LNCaP clone FGC (cell line): Measurements from ENCODE around the gene NTNG1.
A peak's percentile ranks its signal among the peaks of the same experiment; 100 is the strongest.

Experiments used
- DNase-seq: peaks from one replicate; pipeline ENCODE4 v3.0.0-alpha.2; 2011; ENCODE audit warnings: low read depth
- H3K4me3 ChIP-seq: 2 replicates; pipeline ENCODE4 v1.5.1; 2011; ENCODE audit warnings: mild to moderate bottlenecking, low read depth, low read length, control low read depth
- CTCF ChIP-seq: IDR thresholded peaks from 2 replicates; pipeline ENCODE4 v1.5.1; 2012; ENCODE audit warnings: mild to moderate bottlenecking; ENCODE audit not compliant: control insufficient read depth, insufficient read depth; ENCODE audit errors: extremely low read depth

The NTNG1 gene

GRCh38 chr1:107474877-107475612, 334.2 kb downstream of the NTNG1 start:
- no peak for TF ChIP-seq CTCF
- DNase-seq, result peak; percentile 28
- no peak overlapping the region for H3K4me3 ChIP-seq

GRCh38 chr1:107477233-107477632, 336.4 kb downstream of the NTNG1 start:
- H3K4me3 ChIP-seq, result no peak overlapping the region
- no peak for DNase-seq
- peak; percentile 19; the same call in 1 of the 2 replicates for TF ChIP-seq CTCF

GRCh38 chr1:107479865-107480350, 339.1 kb downstream of the NTNG1 start:
- TF ChIP-seq CTCF, result no peak
- DNase-seq, result no peak
- H3K4me3 ChIP-seq, result no peak overlapping the region

- no peak for DNase-seq
- TF ChIP-seq CTCF, result no peak
- H3K4me3 ChIP-seq, result no peak overlapping the region
Observed at GRCh38 chr1:107480548-107481415, 339.9 kb downstream of the NTNG1 start.

GRCh38 chr1:107481756-107482384, 341.0 kb downstream of the NTNG1 start:
- no peak overlapping the region for H3K4me3 ChIP-seq
- TF ChIP-seq CTCF, result no peak
- no peak for DNase-seq

- no peak for DNase-seq
- no peak overlapping the region for H3K4me3 ChIP-seq
- TF ChIP-seq CTCF, result no peak
Observed at GRCh38 chr1:107483949-107484348, 343.1 kb downstream of the NTNG1 start.
